ENCODE measurements around the gene GPN3.
"Not testable (repeated sequence)": the region's sequence is repeated elsewhere in the genome, so short reads cannot be mapped to it uniquely, and the experiment has no call there.

GRCh38 chr12:110429676-110430075 lies 38.4 kb downstream of the GPN3 start:
- TF ChIP-seq POLR2A (IDR thresholded peaks at IDR 0.05; ENCODE audit: low read depth, low read length); RAD21 (IDR thresholded peaks at IDR 0.05; ENCODE audit: low read length); ELK1 (IDR thresholded peaks at IDR 0.05; ENCODE audit: borderline replicate concordance, low read depth, low read length): not testable (repeated sequence)

Measured in IMR-90 (cell line).